ENCODE measurements around the gene ACE. TPM values are rescaled to one million over a fixed set of nuclear protein-coding genes. Genes with fewer than 3 reads are reported as not detected.

The ACE gene
- polyA plus RNA-seq, 1 donor: 244 TPM

- H3K4me3 ChIP-seq (ENCODE audit: low read length): no peak overlapping the region
- no peak overlapping the region for H3K27ac ChIP-seq (ENCODE audit: low read length)
- H3K4me1 ChIP-seq (ENCODE audit: control insufficient read depth, insufficient read depth, low read length): peaks cover 43% of the 10 kb centered on the region
- H3K36me3 ChIP-seq (ENCODE audit: control insufficient read depth, insufficient read depth, low read length): peaks cover 29% of the 10 kb centered on the region
- no peak for DNase-seq
- H3K9me3 ChIP-seq (ENCODE audit: control insufficient read depth, low read depth, low read length): peaks cover 4% of the 10 kb centered on the region
- WGBS (ENCODE audit: insufficient coverage, low lambda C conversion rate): no CpG with 5 or more reads among the region's 17 CpGs
- peaks cover 12% of the 10 kb centered on the region for H3K27me3 ChIP-seq (ENCODE audit: control insufficient read depth, insufficient read depth, low read length)
Measured at GRCh38 chr17:63436523-63437110, 40.2 kb upstream of the ACE start.

- Histone ChIP-seq H3K36me3 (ENCODE audit: control insufficient read depth, insufficient read depth, low read length) (peaks cover 29% of the 10 kb centered on the region), H3K27me3 (ENCODE audit: control insufficient read depth, insufficient read depth, low read length) (peaks cover 12% of the 10 kb centered on the region), H3K4me3 (ENCODE audit: low read length) (peak overlapping the region; percentile 6), H3K9me3 (ENCODE audit: control insufficient read depth, low read depth, low read length) (peaks cover 4% of the 10 kb centered on the region), H3K27ac (ENCODE audit: low read length) (no peak overlapping the region), H3K4me1 (ENCODE audit: control insufficient read depth, insufficient read depth, low read length) (peaks cover 37% of the 10 kb centered on the region)
- WGBS (ENCODE audit: insufficient coverage, low lambda C conversion rate): no CpG with 5 or more reads among the region's 55 CpGs
- no peak for DNase-seq
Measured at GRCh38 chr17:63437287-63438091, 39.4 kb upstream of the ACE start.

GRCh38 chr17:63438092-63439051 is 38.5 kb upstream of the ACE start:
- peaks cover 12% of the 10 kb centered on the region for H3K27me3 ChIP-seq (ENCODE audit: control insufficient read depth, insufficient read depth, low read length)
- peaks cover 29% of the 10 kb centered on the region for H3K36me3 ChIP-seq (ENCODE audit: control insufficient read depth, insufficient read depth, low read length)

GRCh38 chr17:63439687-63440086 is 37.2 kb upstream of the ACE start:
- H3K27ac ChIP-seq (ENCODE audit: low read length): peak overlapping the region; percentile 15
- H3K27me3 ChIP-seq (ENCODE audit: control insufficient read depth, insufficient read depth, low read length): peaks cover 12% of the 10 kb centered on the region
- H3K4me3 ChIP-seq (ENCODE audit: low read length): no peak overlapping the region
- peaks cover 24% of the 10 kb centered on the region for H3K4me1 ChIP-seq (ENCODE audit: control insufficient read depth, insufficient read depth, low read length)
- DNase-seq: no peak
- 86% methylated on average over 6 of the region's 8 CpGs for WGBS (ENCODE audit: insufficient coverage, low lambda C conversion rate)
- peaks cover 22% of the 10 kb centered on the region for H3K36me3 ChIP-seq (ENCODE audit: control insufficient read depth, insufficient read depth, low read length)
- H3K9me3 ChIP-seq (ENCODE audit: control insufficient read depth, low read depth, low read length): no peaks in the 10 kb centered on the region

More at GRCh38 chr17:63438092-63439051, 38.5 kb upstream of the ACE start:
- peak overlapping the region; percentile 6 for H3K4me3 ChIP-seq (ENCODE audit: low read length)
- no CpG with 5 or more reads among the region's 46 CpGs for WGBS (ENCODE audit: insufficient coverage, low lambda C conversion rate)
- H3K9me3 ChIP-seq (ENCODE audit: control insufficient read depth, low read depth, low read length): peaks cover 4% of the 10 kb centered on the region
- peaks cover 30% of the 10 kb centered on the region for H3K4me1 ChIP-seq (ENCODE audit: control insufficient read depth, insufficient read depth, low read length)
- no peak for DNase-seq
- no peak overlapping the region for H3K27ac ChIP-seq (ENCODE audit: low read length)

- H3K4me3 ChIP-seq (ENCODE audit: low read length): no peak overlapping the region
- H3K27ac ChIP-seq (ENCODE audit: low read length): peak overlapping the region; percentile 15
- H3K4me1 ChIP-seq (ENCODE audit: control insufficient read depth, insufficient read depth, low read length): peaks cover 29% of the 10 kb centered on the region
- H3K9me3 ChIP-seq (ENCODE audit: control insufficient read depth, low read depth, low read length): no peaks in the 10 kb centered on the region
- DNase-seq: no peak
- H3K36me3 ChIP-seq (ENCODE audit: control insufficient read depth, insufficient read depth, low read length): peaks cover 17% of the 10 kb centered on the region
- peaks cover 12% of the 10 kb centered on the region for H3K27me3 ChIP-seq (ENCODE audit: control insufficient read depth, insufficient read depth, low read length)
- WGBS (ENCODE audit: insufficient coverage, low lambda C conversion rate): 65% methylated on average over 4 of the region's 22 CpGs
Measured at GRCh38 chr17:63440127-63440769, 36.6 kb upstream of the ACE start.

- peaks cover 11% of the 10 kb centered on the region for H3K36me3 ChIP-seq (ENCODE audit: control insufficient read depth, insufficient read depth, low read length)
- peaks cover 32% of the 10 kb centered on the region for H3K4me1 ChIP-seq (ENCODE audit: control insufficient read depth, insufficient read depth, low read length)
- H3K4me3 ChIP-seq (ENCODE audit: low read length): no peak overlapping the region
- no peak for DNase-seq
- whole genome bisulfite sequencing (ENCODE audit: insufficient coverage, low lambda C conversion rate): no CpG with 5 or more reads among the region's 16 CpGs
- no peaks in the 10 kb centered on the region for H3K9me3 ChIP-seq (ENCODE audit: control insufficient read depth, low read depth, low read length)
- H3K27ac ChIP-seq (ENCODE audit: low read length): no peak overlapping the region
- H3K27me3 ChIP-seq (ENCODE audit: control insufficient read depth, insufficient read depth, low read length): peaks cover 16% of the 10 kb centered on the region
Measured at GRCh38 chr17:63440770-63441335, 36.0 kb upstream of the ACE start.

- Histone ChIP-seq H3K27ac (ENCODE audit: low read length) (no peak overlapping the region), H3K4me1 (ENCODE audit: control insufficient read depth, insufficient read depth, low read length) (peaks cover 34% of the 10 kb centered on the region), H3K36me3 (ENCODE audit: control insufficient read depth, insufficient read depth, low read length) (peaks cover 5% of the 10 kb centered on the region), H3K9me3 (ENCODE audit: control insufficient read depth, low read depth, low read length) (peaks cover 3% of the 10 kb centered on the region), H3K4me3 (ENCODE audit: low read length) (no peak overlapping the region), H3K27me3 (ENCODE audit: control insufficient read depth, insufficient read depth, low read length) (peaks cover 16% of the 10 kb centered on the region)
- no CpG with 5 or more reads among the region's 13 CpGs for WGBS (ENCODE audit: insufficient coverage, low lambda C conversion rate)
- DNase-seq: no peak
Measured at GRCh38 chr17:63441654-63442053, 35.2 kb upstream of the ACE start.

GRCh38 chr17:63442074-63442473 is 34.8 kb upstream of the ACE start:
- H3K4me3 ChIP-seq (ENCODE audit: low read length): no peak overlapping the region
- peaks cover 38% of the 10 kb centered on the region for H3K4me1 ChIP-seq (ENCODE audit: control insufficient read depth, insufficient read depth, low read length)
- H3K36me3 ChIP-seq (ENCODE audit: control insufficient read depth, insufficient read depth, low read length): peaks cover 1% of the 10 kb centered on the region
- H3K27ac ChIP-seq (ENCODE audit: low read length): no peak overlapping the region
- DNase-seq: no peak
- no CpG with 5 or more reads among the region's 8 CpGs for WGBS (ENCODE audit: insufficient coverage, low lambda C conversion rate)
- peaks cover 4% of the 10 kb centered on the region for H3K9me3 ChIP-seq (ENCODE audit: control insufficient read depth, low read depth, low read length)
- peaks cover 16% of the 10 kb centered on the region for H3K27me3 ChIP-seq (ENCODE audit: control insufficient read depth, insufficient read depth, low read length)

GRCh38 chr17:63442549-63443035 is 34.3 kb upstream of the ACE start:
- Histone ChIP-seq H3K9me3 (ENCODE audit: control insufficient read depth, low read depth, low read length) (peaks cover 4% of the 10 kb centered on the region), H3K36me3 (ENCODE audit: control insufficient read depth, insufficient read depth, low read length) (no peaks in the 10 kb centered on the region), H3K4me1 (ENCODE audit: control insufficient read depth, insufficient read depth, low read length) (peaks cover 38% of the 10 kb centered on the region), H3K27me3 (ENCODE audit: control insufficient read depth, insufficient read depth, low read length) (peaks cover 13% of the 10 kb centered on the region), H3K4me3 (ENCODE audit: low read length) (no peak overlapping the region), H3K27ac (ENCODE audit: low read length) (no peak overlapping the region)
- no CpG with 5 or more reads among the region's 11 CpGs for WGBS (ENCODE audit: insufficient coverage, low lambda C conversion rate)
- no peak for DNase-seq
